ENCODE measurements around the gene INSYN2B.

- TF ChIP-seq GATA2 (IDR thresholded peaks at IDR 0.05; ENCODE audit: low read depth, low read length) (no peak), GATA3 (IDR thresholded peaks at IDR 0.05; ENCODE audit: low read depth, low read length) (no peak)
Observed at GRCh38 chr5:169980418-169981053, at the start of gene INSYN2B.

All from SH-SY5Y (cell line).